Occipital lobe (tissue), 2 donors: Measurements from ENCODE around the gene MYDGF. TPM values are rescaled to one million over a fixed set of nuclear protein-coding genes. Genes with fewer than 3 reads are reported as not detected.

Experiments
- DNase-seq: peaks from one replicate; lab custom pipeline; 2025; lab: John Stamatoyannopoulos, UW
- total RNA-seq: library from RNA; depleted of rRNA; stranded (reverse); fragments of >200 nt; gene quantifications from one replicate; pipeline ENCODE4 v1.2.3, GENCODE V29; 2014

Gene MYDGF
- total RNA-seq, 1 donor from 2014 or later: 37.9 TPM

DNA sequence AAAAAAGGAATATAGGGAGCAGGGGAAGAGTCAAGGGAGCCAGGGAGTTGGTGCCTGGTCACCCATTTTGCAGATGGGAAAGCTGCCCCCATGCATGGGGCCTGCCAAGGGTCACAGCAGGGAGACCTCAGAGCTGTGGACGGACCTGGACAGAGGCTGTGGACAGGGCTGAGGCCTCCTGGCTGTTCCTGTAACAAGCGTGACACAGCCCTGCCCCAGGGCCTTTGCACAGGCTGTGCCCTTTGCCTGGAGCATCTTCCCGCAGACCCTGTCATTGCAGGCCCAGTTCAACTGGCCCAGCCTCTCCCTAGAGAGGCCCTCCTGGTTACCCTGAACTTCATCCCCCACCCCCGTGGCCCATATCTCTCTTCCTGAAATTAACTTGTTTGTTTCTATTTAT lies 24.4 kb downstream of the MYDGF start:
- DNase-seq: no peak

DNA sequence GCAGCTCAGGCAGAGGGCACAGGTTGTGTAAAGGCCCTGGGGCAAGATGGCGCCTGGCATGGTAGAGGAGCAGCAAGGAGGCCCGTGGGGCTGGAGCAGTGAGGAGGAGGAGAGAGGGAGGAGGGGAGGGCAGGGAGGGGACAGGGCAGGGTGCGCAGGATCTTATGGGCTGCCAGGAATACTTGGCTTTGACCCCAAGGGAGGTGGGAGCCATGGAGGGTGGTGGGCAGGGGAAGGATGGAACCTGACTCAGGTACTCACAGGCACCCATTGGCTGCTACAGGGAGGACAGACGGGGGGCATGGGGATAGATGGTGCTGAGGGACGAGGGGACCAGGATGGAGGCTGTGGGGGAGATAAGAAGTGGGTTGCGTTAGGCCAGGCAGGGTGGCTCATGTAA lies 27.5 kb downstream of the MYDGF start:
- no peak for DNase-seq

DNA sequence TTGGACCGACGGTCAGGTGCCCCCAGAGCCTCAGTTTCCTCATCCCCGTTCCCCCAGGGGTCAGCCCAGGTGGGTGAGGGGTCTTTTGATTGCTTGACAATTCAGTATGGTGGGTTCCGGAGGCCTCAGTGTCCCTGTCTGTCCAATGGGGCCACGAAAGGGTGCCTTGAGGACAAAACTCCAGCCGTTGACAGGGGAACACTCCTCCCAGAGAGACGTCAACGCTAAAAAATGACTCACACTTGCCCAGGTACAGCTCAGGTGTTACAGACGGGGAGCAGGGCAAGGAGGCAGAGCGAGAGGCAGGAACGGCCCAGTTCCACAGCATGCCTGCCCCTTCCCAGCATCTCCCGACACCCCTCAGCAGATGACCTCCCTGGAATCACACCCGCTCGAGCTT lies 29.0 kb downstream of the MYDGF start:
- DNase-seq: no peak

GRCh38 chr19:4640247-4641000 lies 29.7 kb downstream of the MYDGF start:
- no peak for DNase-seq

- no peak for DNase-seq
Measured at GRCh38 chr19:4639531-4640246, 30.5 kb downstream of the MYDGF start.

DNA sequence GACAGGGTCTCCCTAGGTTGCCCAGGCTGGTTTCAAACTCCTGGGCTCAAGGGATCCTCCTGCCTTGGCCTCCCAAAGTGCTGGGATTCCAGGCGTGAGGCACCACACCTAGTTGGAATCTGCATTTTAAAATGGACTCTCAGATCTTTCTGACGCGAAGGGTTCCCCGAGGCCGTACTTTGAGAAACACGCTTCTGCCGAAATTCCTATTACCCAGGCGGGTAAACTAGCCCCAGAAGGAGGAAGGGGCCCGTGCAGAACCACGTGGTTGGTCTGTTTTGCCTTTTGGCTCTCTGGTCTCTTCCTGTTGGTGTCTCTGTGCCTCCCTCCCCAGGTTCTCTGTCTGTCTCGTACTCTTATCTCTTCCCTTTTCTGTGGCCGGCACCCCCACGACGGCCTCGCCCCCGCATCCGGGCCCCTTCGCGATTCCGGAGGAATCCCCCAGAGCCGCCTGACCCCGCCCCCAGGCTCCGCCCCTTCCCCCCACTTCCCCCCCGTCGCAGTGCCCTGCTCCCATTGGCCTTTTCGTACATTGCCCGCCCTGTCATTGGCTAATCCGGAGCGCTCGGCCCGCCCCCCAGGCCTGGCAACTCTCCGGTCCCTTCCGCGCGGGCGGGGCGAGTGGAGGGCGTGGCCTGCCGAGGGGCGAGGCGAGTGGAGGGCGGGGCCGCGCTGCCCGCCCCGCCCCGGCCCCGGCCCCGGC lies 31.2 kb downstream of the MYDGF start, which contains the start of gene TNFAIP8L1:
Gene TNFAIP8L1 (plus strand): TSS at position 689 of the 703 bp plus-strand sequence. CDS start 12,354 bp downstream, outside the sequence.
- peak; percentile 94 for DNase-seq

GRCh38 chr19:4638317-4638716 lies 31.8 kb downstream of the MYDGF start:
- DNase-seq: no peak

DNA sequence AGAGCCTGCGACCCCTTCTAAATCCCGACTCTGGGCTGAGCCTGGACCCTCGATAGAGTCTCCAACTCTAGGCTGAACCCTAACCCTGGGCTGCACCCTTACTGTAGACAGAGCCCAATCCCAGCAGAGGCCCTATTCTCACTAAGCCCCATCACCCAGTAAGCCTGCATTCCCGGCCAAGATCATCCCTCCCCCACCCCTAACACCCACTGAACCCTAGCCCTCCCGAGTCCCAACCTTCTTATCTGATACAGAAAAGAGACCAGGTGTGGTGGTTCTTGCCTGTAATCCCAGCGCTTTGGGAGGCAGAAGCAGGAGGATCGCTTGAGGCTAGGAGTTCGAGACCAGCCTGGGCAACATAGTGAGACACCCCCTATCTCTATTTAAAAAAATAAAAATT lies 33.4 kb downstream of the MYDGF start:
- no peak for DNase-seq

GRCh38 chr19:4636151-4636717 lies 33.9 kb downstream of the MYDGF start:
- no peak for DNase-seq

DNA sequence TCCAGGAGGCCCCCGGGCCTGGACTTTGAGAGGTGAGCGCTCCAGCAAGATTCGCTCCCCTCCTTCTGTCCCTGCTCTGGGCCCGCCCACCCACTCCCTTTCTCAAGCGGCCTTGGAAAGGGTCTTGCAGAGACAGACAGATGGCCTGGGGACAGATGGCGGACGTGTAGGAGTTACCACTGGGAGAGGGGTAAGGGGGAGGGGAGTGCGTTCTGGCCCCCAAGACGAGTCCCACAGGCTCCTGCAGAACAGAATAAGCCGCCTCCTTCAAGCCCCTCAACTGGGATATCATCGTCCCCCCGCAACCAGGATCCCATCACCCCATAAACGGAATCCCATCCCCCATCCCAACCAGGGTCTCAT lies 34.4 kb downstream of the MYDGF start:
- DNase-seq: no peak

DNA sequence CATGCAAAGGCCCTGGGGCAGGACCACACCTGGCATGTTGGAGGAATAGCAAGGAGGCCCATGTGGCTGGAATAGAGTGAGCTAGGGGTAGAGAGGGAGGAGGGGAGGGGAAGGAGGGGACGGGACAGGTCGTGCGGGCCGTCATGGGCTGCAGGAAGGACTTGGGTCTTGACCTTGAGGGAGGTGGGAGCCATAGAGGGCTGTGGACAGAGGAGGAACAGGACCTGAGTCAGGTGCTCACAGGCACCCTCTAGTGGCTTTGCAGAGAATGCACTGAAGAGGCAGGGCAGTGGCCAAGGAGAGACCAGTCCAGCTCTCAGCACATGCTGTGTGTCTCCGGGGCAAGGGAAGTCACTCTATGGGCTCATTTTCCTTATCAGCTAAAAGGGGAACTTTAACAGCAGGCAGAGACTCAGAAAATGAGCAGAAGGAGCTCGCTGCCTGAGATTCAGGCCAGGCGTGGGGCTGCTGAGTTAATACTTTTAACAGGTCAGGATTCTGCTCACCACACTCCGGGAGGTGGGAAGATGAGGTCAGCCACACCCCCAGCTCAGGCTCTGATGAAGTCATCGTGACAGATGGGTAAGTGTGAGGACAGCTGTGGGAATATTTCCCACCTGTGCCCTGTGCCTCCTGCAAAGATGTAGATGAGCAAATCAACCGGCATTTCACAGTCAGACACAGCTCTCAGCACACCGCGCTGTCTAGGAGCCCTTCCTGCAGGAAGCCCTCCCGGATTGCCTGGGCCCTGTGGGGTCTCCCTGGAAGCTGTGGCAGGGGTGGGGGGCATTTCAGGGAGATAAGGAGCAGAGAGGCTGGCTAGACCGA lies 36.8 kb downstream of the MYDGF start:
- DNase-seq: no peak

DNA sequence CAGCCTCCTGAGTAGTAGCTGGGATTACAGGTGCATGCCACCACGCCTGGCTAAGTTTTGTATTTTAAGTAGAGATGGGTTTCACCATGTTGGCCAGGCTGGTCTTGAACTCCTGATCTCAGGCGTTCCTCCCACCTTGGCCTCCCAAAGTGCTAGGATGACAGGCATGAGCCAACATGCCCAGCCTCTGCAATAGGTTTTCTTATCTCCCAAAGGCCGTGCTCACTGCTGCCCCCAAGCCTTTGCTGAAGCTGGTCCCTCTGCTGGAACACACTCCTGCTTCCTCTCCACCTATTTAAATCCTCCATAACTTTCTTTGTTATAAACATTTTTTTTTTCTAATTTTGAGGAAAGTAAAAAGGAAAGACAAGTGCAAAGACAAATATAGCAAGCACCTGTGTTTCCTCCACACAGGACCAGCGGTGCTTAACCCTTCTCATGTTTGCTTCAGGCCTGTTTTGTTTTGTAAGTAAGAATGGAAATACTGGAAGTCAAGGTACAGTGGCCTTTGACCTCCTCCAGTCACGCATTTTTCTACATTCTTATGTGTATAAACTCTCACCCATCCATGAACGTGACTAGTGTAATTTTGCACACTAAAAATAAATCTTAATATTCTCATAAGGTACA lies 45.3 kb downstream of the MYDGF start:
- DNase-seq: no peak

- no peak for DNase-seq
Measured at GRCh38 chr19:4624301-4624700, 45.8 kb downstream of the MYDGF start.

DNA sequence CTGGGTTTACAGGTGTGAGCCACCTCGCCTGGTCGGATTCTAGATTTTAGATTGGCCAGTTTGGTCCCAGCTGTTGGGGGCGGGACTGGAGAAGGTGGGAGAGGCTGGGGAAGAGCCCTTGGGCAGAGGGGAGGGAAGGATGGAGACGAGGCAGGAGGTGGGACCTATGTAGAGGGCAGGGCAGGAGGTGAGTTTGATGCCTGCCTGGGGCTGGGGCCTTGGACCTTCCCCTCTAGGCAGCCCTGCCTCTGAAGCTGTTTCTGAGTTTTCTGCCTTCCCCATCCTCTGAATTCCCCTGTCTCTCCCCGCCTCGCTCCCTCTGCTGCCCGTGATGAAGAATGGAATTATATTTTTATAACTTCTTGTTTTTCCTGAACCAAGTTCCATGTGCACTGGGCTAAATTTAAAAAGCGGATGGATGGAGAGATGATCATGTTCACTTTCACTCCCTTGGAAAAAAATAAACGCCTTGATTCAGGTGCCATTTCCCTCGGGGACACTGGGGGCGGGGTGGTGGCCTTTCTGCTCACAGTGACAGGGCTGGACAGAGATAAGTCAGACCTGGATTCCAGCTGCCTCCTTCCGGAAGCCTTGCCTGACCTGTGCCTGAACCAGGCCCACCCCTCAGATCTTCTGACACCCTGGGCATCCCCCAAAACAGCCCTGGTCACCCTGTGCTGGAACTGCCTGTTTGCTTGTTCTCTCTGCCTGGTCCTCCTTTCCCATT lies 47.3 kb downstream of the MYDGF start:
- no peak for DNase-seq

DNA sequence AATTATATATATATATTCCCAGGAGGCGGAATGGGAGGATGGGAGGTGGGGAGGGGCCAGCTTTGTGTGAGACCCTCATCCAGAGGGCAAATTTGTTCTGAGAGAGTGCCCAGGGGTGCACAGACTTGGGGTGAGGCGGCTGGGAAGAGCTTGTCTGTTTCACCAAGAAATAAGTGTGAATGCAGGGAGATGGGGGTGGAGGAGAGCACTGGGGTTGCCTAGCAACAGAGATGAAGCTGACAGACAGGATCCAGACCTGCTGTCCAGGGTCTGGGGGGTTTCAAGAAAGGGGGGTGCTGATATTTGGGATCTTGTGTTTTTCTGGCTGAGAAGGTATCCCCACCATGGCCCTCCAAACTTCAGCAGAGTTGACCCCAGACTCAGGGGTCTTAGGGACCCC lies 49.5 kb downstream of the MYDGF start:
- DNase-seq: no peak

GRCh38 chr19:4619668-4620294 lies 50.4 kb downstream of the MYDGF start:
- DNase-seq: no peak

DNA sequence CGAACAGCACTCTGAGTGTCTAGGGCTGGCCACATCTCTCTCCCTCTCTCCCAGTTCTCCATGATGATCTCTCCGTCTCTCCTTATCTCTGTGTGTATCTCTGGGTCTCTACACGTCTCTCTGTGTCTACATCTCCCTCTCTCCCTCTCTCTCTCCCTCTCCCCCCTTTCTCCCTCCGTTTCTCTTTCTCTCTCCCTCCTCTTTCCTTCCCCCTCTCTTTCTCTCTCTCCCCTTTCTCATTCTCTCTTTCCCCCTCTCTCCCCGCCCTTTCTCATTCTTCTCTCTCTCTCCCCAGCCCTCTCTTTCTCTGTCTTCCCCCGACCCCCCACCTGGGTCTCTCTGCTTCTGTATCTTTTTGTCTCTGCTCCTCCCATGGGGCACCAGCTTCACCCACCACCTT lies 52.1 kb downstream of the MYDGF start:
- DNase-seq: no peak

DNA sequence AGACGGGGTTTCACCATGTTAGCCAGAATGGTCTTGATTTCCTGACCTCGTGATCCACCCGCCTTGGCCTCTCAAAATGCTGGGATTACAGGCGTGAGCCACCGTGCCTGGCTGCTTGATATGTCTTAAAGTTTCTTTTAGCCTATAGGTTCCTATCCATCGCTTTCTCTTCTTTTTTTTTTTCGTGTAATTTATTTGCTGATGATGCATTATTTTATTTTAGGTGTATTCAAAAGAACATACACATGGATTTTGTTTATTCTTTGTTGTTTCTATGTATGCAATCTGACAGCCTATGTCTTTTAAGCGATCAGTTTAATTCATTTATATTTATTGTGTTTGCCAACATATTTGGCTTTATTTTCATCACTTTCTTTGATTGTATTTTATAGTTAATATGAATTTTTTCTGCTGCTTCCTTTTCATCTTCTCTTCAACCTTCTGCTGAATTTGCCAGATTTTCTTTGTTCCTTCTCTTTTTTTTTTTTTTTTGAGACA lies 56.8 kb downstream of the MYDGF start:
- DNase-seq: no peak

GRCh38 chr19:4609878-4610511 lies 60.1 kb downstream of the MYDGF start:
- no peak for DNase-seq
